NCI-H128 (cell line): Measurements from ENCODE around the gene NCF4.
A peak's percentile ranks its signal among the peaks of the same experiment; 100 is the strongest.

ENCODE experiments used
- DNase-seq: peaks from one replicate; lab custom pipeline; 2025; ENCODE audit not compliant: unreplicated experiment; lab: John Stamatoyannopoulos, UW

The NCF4 gene

GRCh38 chr22:36835903-36836302 is 24.9 kb upstream of the NCF4 start:
- DNase-seq, result no peak

- no peak for DNase-seq
Observed at GRCh38 chr22:36838119-36839030, 22.4 kb upstream of the NCF4 start.

GRCh38 chr22:36839356-36840073 is 21.3 kb upstream of the NCF4 start:
- no peak for DNase-seq

DNA sequence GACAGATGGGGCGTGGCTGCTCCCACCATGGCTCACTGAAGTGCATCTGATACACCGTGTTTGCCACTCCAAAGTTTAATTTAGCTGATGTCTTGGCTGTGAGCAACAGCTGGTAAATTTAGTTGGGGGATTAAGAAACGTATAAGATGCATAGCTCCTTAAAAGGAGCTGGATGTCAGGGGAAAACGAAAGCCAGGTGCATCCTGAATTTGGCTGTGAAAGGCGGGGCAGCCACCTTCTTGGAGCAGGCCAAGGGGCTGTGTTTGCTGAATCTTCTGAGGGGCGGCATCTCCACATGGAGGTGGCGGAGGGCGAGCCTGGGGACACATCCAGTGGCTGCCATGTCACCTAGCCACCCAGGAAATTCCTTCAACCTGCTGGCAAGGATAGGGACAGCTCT is 20.7 kb upstream of the NCF4 start:
- no peak for DNase-seq

- no peak for DNase-seq
Observed at GRCh38 chr22:36846271-36846670, 14.5 kb upstream of the NCF4 start.

- no peak for DNase-seq
Observed at GRCh38 chr22:36846949-36847348, 13.9 kb upstream of the NCF4 start.

- DNase-seq, result no peak
Observed at GRCh38 chr22:36850056-36850455, 10.8 kb upstream of the NCF4 start.

- no peak for DNase-seq
Observed at GRCh38 chr22:36850682-36851081, 10.1 kb upstream of the NCF4 start.

DNA sequence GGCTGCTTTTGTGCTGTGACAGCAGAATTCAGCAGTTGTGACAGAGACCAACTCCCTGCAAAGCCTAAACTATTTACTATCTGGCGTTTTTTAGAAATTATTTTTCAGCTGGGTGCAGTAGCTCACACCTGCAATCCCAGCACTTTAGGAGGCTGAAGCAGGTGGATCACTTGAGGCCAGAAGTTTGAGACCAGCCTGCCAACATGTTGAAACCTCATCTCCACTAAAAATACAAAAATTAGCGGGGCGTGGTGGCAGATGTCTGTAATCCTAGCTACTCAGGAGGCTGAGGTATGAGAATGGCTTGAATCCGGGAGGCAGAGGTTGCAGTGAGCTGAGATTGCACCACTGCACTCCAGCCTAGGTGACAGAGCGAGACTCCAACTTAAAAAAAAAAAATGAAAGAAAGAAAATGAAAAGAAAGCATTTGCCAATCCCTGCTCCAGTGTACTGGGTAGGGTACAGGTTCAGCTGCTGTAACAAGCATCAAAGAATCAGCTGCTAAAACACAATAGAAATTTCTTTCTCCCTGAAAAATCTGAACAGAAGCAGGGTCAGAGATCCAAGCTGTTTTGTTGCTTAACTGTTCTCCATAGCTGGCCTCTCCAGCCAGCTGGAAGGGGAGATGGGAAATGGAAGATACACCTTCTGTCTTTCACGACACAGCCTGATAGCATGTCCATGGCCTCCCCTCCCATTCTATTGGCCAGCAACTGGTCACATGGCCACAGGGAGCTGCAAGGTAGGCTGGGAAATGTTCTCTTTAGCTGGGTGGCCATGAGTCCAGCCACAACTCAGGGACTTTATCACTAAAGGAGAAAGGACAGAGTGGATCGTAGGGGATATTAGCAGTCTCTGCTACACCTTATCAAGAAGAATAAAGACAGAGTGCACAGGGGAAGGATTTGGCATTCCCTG is 8.5 kb upstream of the NCF4 start:
- DNase-seq, result no peak

- DNase-seq, result peak; percentile 15
Observed at GRCh38 chr22:36853407-36854099, 7.3 kb upstream of the NCF4 start.

- DNase-seq, result no peak
Observed at GRCh38 chr22:36855478-36855877, 5.3 kb upstream of the NCF4 start.

- peak; percentile 69 for DNase-seq
Observed at GRCh38 chr22:36856121-36856791, 4.5 kb upstream of the NCF4 start.

- no peak for DNase-seq
Observed at GRCh38 chr22:36856792-36857135, 4.0 kb upstream of the NCF4 start.

GRCh38 chr22:36858156-36858555 is 2.6 kb upstream of the NCF4 start:
- DNase-seq, result no peak

- DNase-seq, result no peak
Observed at GRCh38 chr22:36858966-36859365, 1.8 kb upstream of the NCF4 start.

- no peak for DNase-seq
Observed at GRCh38 chr22:36860017-36860416, 789 bp upstream of the NCF4 start.

GRCh38 chr22:36860438-36860820 is 377 bp upstream of the NCF4 start:
- DNase-seq, result no peak

- no peak for DNase-seq
Observed at GRCh38 chr22:36862251-36863242, 1.7 kb downstream of the NCF4 start.

- DNase-seq, result no peak
Observed at GRCh38 chr22:36863281-36863680, 2.5 kb downstream of the NCF4 start.
